IMR-90 (cell line): ENCODE results near the gene FCN1. TPM values are rescaled to one million over a fixed set of nuclear protein-coding genes. Genes with fewer than 3 reads are reported as not detected.
A peak's percentile ranks its signal among the peaks of the same experiment; 100 is the strongest.

ENCODE experiments used
- ATAC-seq: fragments of 200-7000 bp; cut with Tn5 transposase; 2 replicates; pipeline ENCODE4 v1.9.1; 2020; ENCODE audit warnings: low read depth, mild to moderate bottlenecking, moderate library complexity
- BruUV-seq: library from RNA; stranded (reverse); fragments of 400-500 nt; replicated peaks from 2 replicates; lab custom pipeline; 2021; lab: Mats Ljungman, UMichigan
- CTCF ChIA-PET: fragments of 300-600 bp; formaldehyde crosslinking; extraction: SDS; loops from one replicate; lab custom pipeline; 2021; ENCODE audit warnings: antibody characterized with exemption; lab: Yijun Ruan, JAX
- POLR2A ChIA-PET: fragments of 300-600 bp; sonication (Branson Sonifier 250); formaldehyde crosslinking; loops from one replicate; lab custom pipeline; 2022; ENCODE audit warnings: antibody characterized with exemption; ENCODE audit not compliant: unreplicated experiment; lab: Charles Lee
- DNase-seq: peaks from one replicate; pipeline ENCODE4 v3.0.0; 2013
- H2AFZ ChIP-seq: replicated peaks from 2 replicates; pipeline ENCODE3; 2013; ENCODE audit warnings: low read length, mild to moderate bottlenecking; ENCODE audit not compliant: poor library complexity
- H2AK5ac ChIP-seq: 2 replicates; pipeline ENCODE4 v1.6.1; 2013; ENCODE audit warnings: low read depth, low read length, inconsistent platforms
- H2AK9ac ChIP-seq: replicated peaks from 2 replicates; pipeline ENCODE3; 2013; ENCODE audit warnings: mild to moderate bottlenecking, low read depth, low read length, moderate library complexity; ENCODE audit not compliant: poor library complexity
- H2BK120ac ChIP-seq: 2 replicates; pipeline ENCODE4 v1.6.1; 2013; ENCODE audit warnings: low read depth, low read length, inconsistent platforms
- H2BK15ac ChIP-seq: 3 replicates; pipeline ENCODE4 v1.6.1; 2013; ENCODE audit warnings: low read depth, low read length, inconsistent platforms
- H2BK20ac ChIP-seq: 2 replicates; pipeline ENCODE4 v1.6.1; 2013; ENCODE audit warnings: low read depth, mild to moderate bottlenecking, inconsistent platforms, low read length, moderate library complexity
- H2BK5ac ChIP-seq: 2 replicates; pipeline ENCODE4 v1.6.1; 2013; ENCODE audit warnings: mild to moderate bottlenecking, low read depth, low read length, inconsistent platforms; ENCODE audit not compliant: poor library complexity, severe bottlenecking
- H3K14ac ChIP-seq: replicated peaks from 2 replicates; pipeline ENCODE4 v1.6.1; 2013; ENCODE audit warnings: low read depth, low read length, inconsistent platforms
- H3K18ac ChIP-seq: 2 replicates; pipeline ENCODE4 v1.6.1; 2013; ENCODE audit warnings: low read depth, low read length, control low read depth
- H3K23ac ChIP-seq: 2 replicates; pipeline ENCODE4 v1.6.1; 2013; ENCODE audit warnings: low read depth, low read length, inconsistent platforms
- H3K27ac ChIP-seq: 2 replicates; pipeline ENCODE4 v1.5.1; 2013; ENCODE audit warnings: mild to moderate bottlenecking, control low read depth, low read length; ENCODE audit not compliant: insufficient read depth
- H3K27me3 ChIP-seq: 2 replicates; pipeline ENCODE4 v1.6.1; 2013; ENCODE audit warnings: low read length; ENCODE audit not compliant: control insufficient read depth, insufficient read depth
- H3K36me3 ChIP-seq: 2 replicates; pipeline ENCODE4 v1.6.1; 2013; ENCODE audit warnings: low read length, mixed read lengths; ENCODE audit not compliant: control insufficient read depth, insufficient read depth
- H3K4ac ChIP-seq: 2 replicates; pipeline ENCODE4 v1.6.1; 2013; ENCODE audit warnings: low read depth, low read length, inconsistent platforms
- H3K4me1 ChIP-seq: 2 replicates; pipeline ENCODE4 v1.6.1; 2013; ENCODE audit warnings: low read length, mixed read lengths; ENCODE audit not compliant: control insufficient read depth, insufficient read depth
- H3K4me2 ChIP-seq: 2 replicates; pipeline ENCODE4 v1.6.1; 2013; ENCODE audit warnings: low read depth, mild to moderate bottlenecking, control low read depth, low read length, moderate library complexity
- H3K4me3 ChIP-seq: 2 replicates; pipeline ENCODE4 v1.5.1; 2013; ENCODE audit warnings: low read depth, mild to moderate bottlenecking, control low read depth, low read length, moderate library complexity; ENCODE audit not compliant: insufficient read depth
- H3K56ac ChIP-seq: 2 replicates; pipeline ENCODE4 v1.6.1; 2013; ENCODE audit warnings: low read length, inconsistent platforms; ENCODE audit not compliant: insufficient read depth; ENCODE audit errors: extremely low read depth
- H3K79me1 ChIP-seq, 2 experiments: 2 replicates each; pipeline ENCODE4 v1.6.1; 2013; ENCODE audit warnings: low read length in 2 of 2, inconsistent platforms in 1 of 2, low read depth in 1 of 2
- H3K9ac ChIP-seq: 2 replicates; pipeline ENCODE4 v1.6.1; 2013; ENCODE audit warnings: low read depth, low read length, control low read depth
- H3K9me1 ChIP-seq: 2 replicates; pipeline ENCODE4 v1.6.1; 2013; ENCODE audit warnings: low read length, inconsistent platforms; ENCODE audit not compliant: insufficient read depth
- H3K9me3 ChIP-seq: 2 replicates; pipeline ENCODE4 v1.6.1; 2013; ENCODE audit warnings: low read length; ENCODE audit not compliant: control insufficient read depth, insufficient read depth
- H4K20me1 ChIP-seq: 2 replicates; pipeline ENCODE4 v1.6.1; 2013; ENCODE audit warnings: low read length, inconsistent platforms; ENCODE audit not compliant: insufficient read depth
- H4K5ac ChIP-seq: 2 replicates; pipeline ENCODE4 v1.6.1; 2013; ENCODE audit warnings: mild to moderate bottlenecking, low read depth, low read length, control low read depth
- H4K8ac ChIP-seq, 2 experiments: 2 replicates each; pipeline ENCODE4 v1.6.1; 2013; ENCODE audit warnings: low read depth in 2 of 2, low read length in 2 of 2, control low read depth in 1 of 2, inconsistent platforms in 1 of 2
- H4K91ac ChIP-seq: 2 replicates; pipeline ENCODE4 v1.6.1; 2013; ENCODE audit warnings: low read depth, low read length, inconsistent platforms; ENCODE audit not compliant: insufficient read depth
- MAFK ChIP-seq: IDR thresholded peaks from 2 replicates; pipeline ENCODE4 v1.6.1; 2012; ENCODE audit warnings: low read depth, low read length, improper control_type of control experiment
- RFX5 ChIP-seq: IDR thresholded peaks from 2 replicates; pipeline ENCODE4 v1.8.0; 2012; ENCODE audit warnings: low read depth, mild to moderate bottlenecking, low read length, moderate library complexity
- WGBS, 2 experiments: methylation state at CpG; one replicate each; pipeline versions ENCODE4 v1.1.5 to v1.1.7; 2013; ENCODE audit warnings: missing lambda C conversion rate in 2 of 2; ENCODE audit not compliant: insufficient read length in 1 of 2; ENCODE audit errors: extremely low coverage in 2 of 2; 5-methylcytosine and 5-hydroxymethylcytosine counted together
- dilution Hi-C: fragments of 300-500 bp; cut with HindIII; formaldehyde crosslinking; loops from one replicate; pipeline ENCODE4 v1.14.3; 2018; ENCODE audit warnings: low sequenced_read_pairs; ENCODE audit not compliant: unreplicated experiment
- in situ Hi-C: fragments of 300-500 bp; cut with MboI; formaldehyde crosslinking; loops from 3 replicates; pipeline ENCODE4 v1.14.3; 2019; ENCODE audit warnings: low sequenced_read_pairs, inconsistent platforms, mixed read lengths
- intact Hi-C: fragments of 100-400 bp; cut with micrococcal nuclease; formaldehyde crosslinking; loops from 2 replicates; pipeline ENCODE4 v1.10.0; 2022
- polyA plus RNA-seq, 3 experiments: library from polyadenylated mRNA; depleted of rRNA; stranded (reverse); fragments of >200 nt; gene quantifications; 2 replicates each; pipeline ENCODE4 v1.2.3, GENCODE V29; 2012; ENCODE audit warnings: low replicate concordance in 1 of 3
- total RNA-seq: library from RNA; depleted of rRNA; stranded (reverse); fragments of >200 nt; gene quantifications from 2 replicates; pipeline ENCODE4 v1.2.3, GENCODE V29; 2012

The FCN1 gene
- total and polyA plus RNA-seq, 2 of the 4 experiments (the other 2 are of a cell fraction), result not detected

DNA sequence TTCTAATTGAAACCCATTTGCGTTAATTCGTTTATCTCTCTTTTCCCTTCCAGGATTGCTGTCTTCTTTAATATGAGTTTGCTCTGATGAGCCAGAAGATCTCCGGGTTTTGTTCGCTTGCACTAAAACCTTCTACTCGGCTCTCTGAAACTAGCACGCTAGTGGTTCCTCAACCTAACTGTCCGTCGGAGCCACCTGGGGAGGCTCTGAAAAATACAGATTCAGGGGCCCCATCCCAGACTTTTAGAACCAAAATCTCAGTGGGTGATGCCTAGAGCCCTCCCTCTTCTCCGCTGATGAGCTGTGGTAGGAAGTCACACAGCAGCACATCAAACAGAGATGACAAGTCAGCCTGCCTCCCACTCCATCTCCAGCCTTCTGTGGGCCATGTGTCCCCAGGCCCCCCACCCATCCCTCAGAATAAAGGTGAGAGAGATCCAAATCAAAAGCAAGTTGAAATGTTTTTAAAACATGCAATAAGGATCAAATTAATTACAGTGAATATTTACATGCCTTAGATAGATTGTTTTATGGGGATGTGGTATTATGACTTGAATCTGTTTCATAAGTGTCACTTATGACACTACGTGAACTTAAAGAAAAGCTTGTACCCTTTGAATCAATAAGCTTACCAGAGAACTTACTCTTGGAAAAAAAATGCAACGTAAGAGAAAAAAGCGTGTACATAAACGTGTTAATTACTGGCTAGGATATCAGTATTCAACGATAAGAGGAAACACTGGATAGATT lies 20.7 kb downstream of the FCN1 start:
- peaks cover 10% of the 10 kb centered on the region for H3K4me1 ChIP-seq
- POLR2A ChIA-PET, result no interaction called here
- H3K27ac ChIP-seq, result no peak overlapping the region
- H3K36me3 ChIP-seq, result no peaks in the 10 kb centered on the region
- H3K27me3 ChIP-seq, result peaks cover 18% of the 10 kb centered on the region
- H4K91ac ChIP-seq, result no peak overlapping the region
- dilution Hi-C loops, result no loop called here
- CTCF ChIA-PET, result interaction anchor here (0.8 kb wide), 1 partner anchor 9 kb away, joined by 4 read pairs; no protein-coding TSS in a partner anchor
- no peak overlapping the region for H2AK5ac ChIP-seq
- H3K14ac ChIP-seq, result no peak overlapping the region
- H2BK5ac ChIP-seq, result no peak overlapping the region
- no peak overlapping the region for H4K8ac ChIP-seq
- no peak overlapping the region for H3K18ac ChIP-seq
- H3K9me1 ChIP-seq, result no peaks in the 10 kb centered on the region
- in situ Hi-C loops, result no loop called here
- H2AFZ ChIP-seq, result no peak overlapping the region
- no peak overlapping the region for H3K4me2 ChIP-seq
- ATAC-seq (no peak), DNase-seq (no peak)
- no peak overlapping the region for H3K9ac ChIP-seq
- H3K4ac ChIP-seq, result no peak overlapping the region
- BruUV-seq, result no TSS peak
- H3K23ac ChIP-seq, result no peak overlapping the region
- intact Hi-C loops, result no loop called here
- H3K56ac ChIP-seq, result no peak overlapping the region
- peak; percentile 62 for TF ChIP-seq MAFK
- TF ChIP-seq RFX5, result no peak
- no peak overlapping the region for H2BK20ac ChIP-seq
- no peaks in the 10 kb centered on the region for H4K20me1 ChIP-seq
- no peak overlapping the region for H2BK15ac ChIP-seq
- 55% methylated on average over 2 of the region's 14 CpGs; no CpG with 5 or more reads in 1 of the 2 experiments for WGBS, 2 experiments
- H2BK120ac ChIP-seq, result no peak overlapping the region
- H3K9me3 ChIP-seq, result peaks cover 10% of the 10 kb centered on the region; the same call in 1 of the 2 replicates
- H2AK9ac ChIP-seq, result no peak overlapping the region
- no peak overlapping the region for H3K4me3 ChIP-seq
- no peak overlapping the region for H4K5ac ChIP-seq
- H3K79me1 ChIP-seq, result no peaks in the 10 kb centered on the region
